Stomach (tissue), 4 donors: ENCODE results near the gene FGFBP1.

Experiments used
- CTCF ChIP-seq, 7 experiments: fragments of 450-650 bp in 4 of 7; fragments of 200-600 bp in 3 of 7; sonication (generic) in 3 of 7; IDR thresholded peaks; one replicate each; pipeline ENCODE4 v1.5.1; 2016 to 2019; ENCODE audit warnings: antibody characterized with exemption in 7 of 7, control low read depth in 2 of 7, mild to moderate bottlenecking in 1 of 7
- POLR2A ChIP-seq, 4 donors: fragments of 450-650 bp; IDR thresholded peaks; one replicate each; pipeline ENCODE4 v1.6.1; 2016; ENCODE audit warnings: antibody characterized with exemption in 4 of 4, control low read depth in 2 of 4, mild to moderate bottlenecking in 1 of 4, moderate library complexity in 1 of 4
- POLR2AphosphoS5 ChIP-seq, 3 donors: sonication (generic); formaldehyde crosslinking; IDR thresholded peaks; one replicate each; pipeline ENCODE4 v1.6.1; 2016; ENCODE audit warnings: antibody characterized with exemption in 3 of 3

GRCh38 chr4:15930314-15930713 is 8.2 kb downstream of the FGFBP1 start:
- no peak for TF ChIP-seq CTCF (IDR thresholded peaks at IDR 0.05)
- TF ChIP-seq POLR2A (IDR thresholded peaks at IDR 0.05): no peak
- no peak for TF ChIP-seq POLR2AphosphoS5 (IDR thresholded peaks at IDR 0.05)
